Measurements from ENCODE around the gene ABHD3.
"Not testable (repeated sequence)": the region's sequence is repeated elsewhere in the genome, so short reads cannot be mapped to it uniquely, and the experiment has no call there.

The ABHD3 gene

GRCh38 chr18:21640375-21640774 lies 64.2 kb downstream of the ABHD3 start:
- DNase-seq, result not testable (repeated sequence)

- DNase-seq, result no peak
These were observed 65.8 kb downstream of the ABHD3 start for GRCh38 chr18:21638822-21639221.

- DNase-seq, result no peak
These were observed 67.8 kb downstream of the ABHD3 start for GRCh38 chr18:21636769-21637168.

GRCh38 chr18:21634588-21635199 lies 69.9 kb downstream of the ABHD3 start:
- no peak for DNase-seq

- no peak for DNase-seq
These were observed 72.2 kb downstream of the ABHD3 start for GRCh38 chr18:21632393-21632792.

GRCh38 chr18:21629089-21629832 lies 75.3 kb downstream of the ABHD3 start:
- no peak for DNase-seq

GRCh38 chr18:21621640-21622039 lies 82.9 kb downstream of the ABHD3 start:
- not testable (repeated sequence) for DNase-seq

GRCh38 chr18:21612125-21613039 lies 92.2 kb downstream of the ABHD3 start, which contains the start of gene SNRPD1:
SNRPD1 (plus strand) TSS chr18:21612314; CDS start chr18:21612430, 116 bp downstream.
- peak; percentile 94 for DNase-seq

GRCh38 chr18:21611401-21612124 lies 93.0 kb downstream of the ABHD3 start:
- not testable (repeated sequence) for DNase-seq

- DNase-seq, result no peak
These were observed 99.4 kb downstream of the ABHD3 start for GRCh38 chr18:21605213-21605612.

- no peak for DNase-seq
These were observed 99.9 kb downstream of the ABHD3 start for GRCh38 chr18:21604671-21605070.

GRCh38 chr18:21602299-21602587 lies 102.3 kb downstream of the ABHD3 start:
- DNase-seq, result no peak
